GM12878 (cell line): ENCODE data around the gene CTNNA2. TPM values are rescaled to one million over a fixed set of nuclear protein-coding genes. Genes with fewer than 3 reads are reported as not detected.

ENCODE experiments used
- ATAC-seq: fragments of 200-7000 bp; cut with Tn5 transposase; 3 replicates; pipeline ENCODE4 v1.9.1; 2020; ENCODE audit warnings: mild to moderate bottlenecking, moderate library complexity
- BruUV-seq: library from RNA; stranded (reverse); fragments of 400-500 nt; replicated peaks from 2 replicates; lab custom pipeline; 2021; lab: Mats Ljungman, UMichigan
- CTCF ChIA-PET: fragments of 300-600 bp; sonication (Branson Sonifier 250); formaldehyde crosslinking; extraction: SDS; loops from one replicate; lab custom pipeline; 2021; ENCODE audit warnings: inconsistent platforms; lab: Yijun Ruan, JAX
- POLR2A ChIA-PET: fragments of 350-600 bp; formaldehyde crosslinking; extraction: SDS; loops from one replicate; lab custom pipeline; 2021; ENCODE audit warnings: inconsistent platforms; lab: Charles Lee
- RAD21 ChIA-PET: fragments of 300-600 bp; sonication (Branson Sonifier 250); formaldehyde crosslinking; loops from one replicate; lab custom pipeline; 2023; ENCODE audit warnings: antibody characterized with exemption; ENCODE audit not compliant: unreplicated experiment; lab: Charles Lee
- SMC1A ChIA-PET: fragments of 300-600 bp; sonication (Branson Sonifier 250); formaldehyde crosslinking; loops from one replicate; lab custom pipeline; 2023; ENCODE audit not compliant: unreplicated experiment, uncharacterized antibody; lab: Charles Lee
- DNase-seq: peaks from one replicate; pipeline ENCODE4 v3.0.0-alpha.2; 2011; ENCODE audit warnings: low read depth, low spot score
- FAIRE-seq: peaks from 3 replicates; lab custom pipeline; 2011; peaks lifted over from hg19 to GRCh38; lab: Jason Lieb, UNC
- H2AFZ ChIP-seq: 2 replicates; pipeline ENCODE4 v1.6.0; 2011; ENCODE audit warnings: low read depth, low read length, control low read depth; ENCODE audit not compliant: control insufficient read depth
- H3K27ac ChIP-seq: 2 replicates; pipeline ENCODE4 v1.5.1; 2011; ENCODE audit warnings: control low read depth; ENCODE audit not compliant: control insufficient read depth, insufficient read depth
- H3K27me3 ChIP-seq, 2 experiments: replicated peaks in 1 of 2; 2 replicates each; pipeline versions ENCODE4 v1.6.0 to v1.6.1; 2011; ENCODE audit warnings: low read length in 1 of 2; ENCODE audit not compliant: control insufficient read depth in 2 of 2, insufficient read depth in 2 of 2
- H3K36me3 ChIP-seq, 2 experiments: 2 replicates each; pipeline ENCODE4 v1.5.1; 2011; ENCODE audit warnings: low read length in 1 of 2; ENCODE audit not compliant: control insufficient read depth in 2 of 2, insufficient read depth in 2 of 2
- H3K4me1 ChIP-seq: 2 replicates; pipeline ENCODE4 v1.6.1; 2011; ENCODE audit warnings: mild to moderate bottlenecking, low read length, moderate library complexity, mixed read lengths; ENCODE audit not compliant: control insufficient read depth, insufficient read depth
- H3K4me2 ChIP-seq: 2 replicates; pipeline ENCODE4 v1.6.0; 2011; ENCODE audit warnings: control low read depth; ENCODE audit not compliant: control insufficient read depth, insufficient read depth
- H3K4me3 ChIP-seq: fragments of 200-600 bp; sonication (generic); 2 replicates; pipeline ENCODE4 v1.5.1; 2016
- H3K79me2 ChIP-seq: 2 replicates; pipeline ENCODE4 v1.6.0; 2011; ENCODE audit warnings: low read length; ENCODE audit not compliant: control insufficient read depth, insufficient read depth
- H3K9ac ChIP-seq: 2 replicates; pipeline ENCODE4 v1.8.0; 2011; ENCODE audit warnings: low read length, control low read depth, mixed read lengths; ENCODE audit not compliant: control insufficient read depth, insufficient read depth
- H3K9me3 ChIP-seq: replicated peaks from 3 replicates; pipeline ENCODE4 v1.5.1; 2011; ENCODE audit warnings: mild to moderate bottlenecking, low read length; ENCODE audit not compliant: control insufficient read depth, insufficient read depth
- H4K20me1 ChIP-seq: 2 replicates; pipeline ENCODE4 v1.6.0; 2011; ENCODE audit not compliant: control insufficient read depth, insufficient read depth
- ATF2 ChIP-seq: IDR thresholded peaks from 2 replicates; pipeline ENCODE4 v1.6.1; 2012; ENCODE audit warnings: low read length, inconsistent platforms
- CHD2 ChIP-seq: IDR thresholded peaks from 2 replicates; pipeline ENCODE4 v1.6.1; 2011; ENCODE audit warnings: low read depth, low read length, improper control_type of control experiment, borderline replicate concordance
- CUX1 ChIP-seq: IDR thresholded peaks from 2 replicates; pipeline ENCODE4 v1.6.1; 2012; ENCODE audit warnings: improper control_type of control experiment, low read depth, low read length; ENCODE audit not compliant: insufficient replicate concordance
- DPF2 ChIP-seq: fragments of 450-650 bp; IDR thresholded peaks from 2 replicates; pipeline ENCODE4 v1.6.1; 2017; ENCODE audit warnings: mild to moderate bottlenecking
- KAT2A ChIP-seq: conservative IDR thresholded peaks from 2 replicates; pipeline ENCODE4 v1.6.1; 2011; ENCODE audit warnings: low read depth, low read length; ENCODE audit not compliant: control insufficient read depth
- NFXL1 ChIP-seq: fragments of 450-650 bp; IDR thresholded peaks from 2 replicates; pipeline ENCODE4 v1.6.1; 2017; ENCODE audit warnings: antibody characterized with exemption, mild to moderate bottlenecking, borderline replicate concordance
- SKIL ChIP-seq: fragments of 450-650 bp; IDR thresholded peaks from 2 replicates; pipeline ENCODE4 v1.6.1; 2017; ENCODE audit warnings: mild to moderate bottlenecking, low read depth, inconsistent platforms; ENCODE audit not compliant: poor library complexity, severe bottlenecking
- STAT3 ChIP-seq: IDR thresholded peaks from 2 replicates; pipeline ENCODE4 v1.6.1; 2011; ENCODE audit warnings: low read depth, low read length, improper control_type of control experiment
- TCF12 ChIP-seq: IDR thresholded peaks from 2 replicates; pipeline ENCODE4 v1.6.1; 2011; ENCODE audit warnings: low read depth, mild to moderate bottlenecking, low read length
- ZBTB40 ChIP-seq: fragments of 450-650 bp; IDR thresholded peaks from 2 replicates; pipeline ENCODE4 v1.6.1; 2016; ENCODE audit warnings: mild to moderate bottlenecking, moderate library complexity, borderline replicate concordance
- ZNF622 ChIP-seq: fragments of 450-650 bp; IDR thresholded peaks from 2 replicates; pipeline ENCODE4 v1.6.1; 2017; ENCODE audit warnings: mild to moderate bottlenecking, inconsistent platforms
- WGBS: methylation state at CpG from one replicate; pipeline ENCODE4 v1.1.6; 2016; ENCODE audit warnings: low lambda C conversion rate; ENCODE audit not compliant: insufficient replicate concordance, insufficient coverage; ENCODE audit errors: missing lambda C conversion rate; 5-methylcytosine and 5-hydroxymethylcytosine counted together
- in situ Hi-C: fragments of 300-500 bp; cut with MboI; formaldehyde crosslinking; loops from 9 replicates; pipeline ENCODE4 v1.14.3; 2018; ENCODE audit warnings: mixed read lengths
- intact Hi-C: fragments of 100-400 bp; cut with micrococcal nuclease; formaldehyde crosslinking; loops from one replicate; pipeline ENCODE4 v1.14.2; 2022; ENCODE audit not compliant: unreplicated experiment
- polyA plus RNA-seq, 11 experiments: library from polyadenylated mRNA; depleted of rRNA in 4 of 11; unstranded in 6 of 11; stranded (reverse) in 5 of 11; fragments of >200 nt; fragmentation: Nextera tagmentation in 4 of 11; fragmentation: Illumina TruSeq in 1 of 11; extraction: Ambion mirVana in 4 of 11; extraction: Trizol in 1 of 11; gene quantifications; 1 replicate in 1 of 11; 2 replicates in 10 of 11; pipeline versions ENCODE4 v1.2.1 to v1.2.3, GENCODE V29; 2011 to 2016; ENCODE audit warnings: inconsistent platforms in 2 of 11, missing spikeins in 2 of 11, low read depth in 1 of 11
- total RNA-seq, 4 experiments: library from RNA; depleted of rRNA in 3 of 4; stranded (reverse); fragments of >200 nt in 3 of 4; fragmentation: Illumina TruSeq in 1 of 4; extraction: Trizol in 1 of 4; gene quantifications; 2 replicates each; pipeline versions ENCODE4 v1.2.1 to v1.2.3, GENCODE V29; 2013 to 2021

The CTNNA2 gene
- total and polyA plus RNA-seq, 10 of the 15 experiments (the other 5 are each of a cell fraction or from before 2014, with no cell fraction given): 2.4 to 36.2 (median 6.6) TPM

- FAIRE-seq (no peak), ATAC-seq (no peak)
- 1% methylated on average over 5 of the region's 5 CpGs for WGBS
- ChIA-PET POLR2A (no interaction called here), SMC1A (no interaction called here), RAD21 (no interaction called here)
- in situ Hi-C loops: no loop called here
- H2AFZ ChIP-seq: no peak overlapping the region
- intact Hi-C loops: no loop called here
- TF ChIP-seq ZNF622 (no peak), KAT2A (no peak), NFXL1 (no peak), CHD2 (no peak), STAT3 (no peak), ATF2 (no peak), DPF2 (no peak), CUX1 (no peak), ZBTB40 (no peak), SKIL (no peak), TCF12 (no peak)
- TF ChIP-seq, all 136 proteins: peak for 0
- H3K4me3 ChIP-seq: no peak overlapping the region
- CTCF ChIA-PET: no interaction called here
- no TSS peak for BruUV-seq
- H4K20me1 ChIP-seq: no peaks in the 10 kb centered on the region
- no peak overlapping the region for H3K27ac ChIP-seq
- DNase-seq: no peak
- H3K9me3 ChIP-seq: no peaks in the 10 kb centered on the region
- no peaks in the 10 kb centered on the region for H3K27me3 ChIP-seq
- H3K9ac ChIP-seq: no peak overlapping the region
- H3K4me2 ChIP-seq: no peak overlapping the region
- H3K79me2 ChIP-seq: no peaks in the 10 kb centered on the region
- no peaks in the 10 kb centered on the region for H3K36me3 ChIP-seq
- no peaks in the 10 kb centered on the region for H3K4me1 ChIP-seq
These were observed 483.9 kb downstream of the CTNNA2 start for GRCh38 chr2:79996709-79997108.
